Right ventricle myocardium inferior (tissue), 1 donor: ENCODE data around the gene NRAP. TPM values are rescaled to one million over a fixed set of nuclear protein-coding genes. Genes with fewer than 3 reads are reported as not detected.

Source experiments
- ATAC-seq: fragments of 200-7000 bp; cut with Tn5 transposase; one replicate; pipeline ENCODE4 v1.9.1; 2020; ENCODE audit warnings: mild to moderate bottlenecking, moderate library complexity
- DNase-seq: peaks from one replicate; pipeline ENCODE4 v3.0.0; 2021; ENCODE audit errors: missing footprints
- intact Hi-C: fragments of 100-400 bp; cut with DNase I; formaldehyde crosslinking; loops from one replicate; pipeline ENCODE4 v1.11.0; 2022
- long read RNA-seq: library from polyadenylated mRNA; unstranded; transcript quantifications from one replicate; pipeline ENCODE4 v2.0.0, GENCODE V29; 2021
- total RNA-seq: library from RNA; stranded (reverse); fragmentation: NEBNext Ultra II Directional; extraction: Animal tissue kit (Norgen Biotek cat#: 25700); gene quantifications from one replicate; pipeline ENCODE4 v1.2.1, GENCODE V29; 2021
- donor health status: DM: no; HTN: yes; CAD: no; lungs with severe emphysema.

The NRAP gene, protein sequence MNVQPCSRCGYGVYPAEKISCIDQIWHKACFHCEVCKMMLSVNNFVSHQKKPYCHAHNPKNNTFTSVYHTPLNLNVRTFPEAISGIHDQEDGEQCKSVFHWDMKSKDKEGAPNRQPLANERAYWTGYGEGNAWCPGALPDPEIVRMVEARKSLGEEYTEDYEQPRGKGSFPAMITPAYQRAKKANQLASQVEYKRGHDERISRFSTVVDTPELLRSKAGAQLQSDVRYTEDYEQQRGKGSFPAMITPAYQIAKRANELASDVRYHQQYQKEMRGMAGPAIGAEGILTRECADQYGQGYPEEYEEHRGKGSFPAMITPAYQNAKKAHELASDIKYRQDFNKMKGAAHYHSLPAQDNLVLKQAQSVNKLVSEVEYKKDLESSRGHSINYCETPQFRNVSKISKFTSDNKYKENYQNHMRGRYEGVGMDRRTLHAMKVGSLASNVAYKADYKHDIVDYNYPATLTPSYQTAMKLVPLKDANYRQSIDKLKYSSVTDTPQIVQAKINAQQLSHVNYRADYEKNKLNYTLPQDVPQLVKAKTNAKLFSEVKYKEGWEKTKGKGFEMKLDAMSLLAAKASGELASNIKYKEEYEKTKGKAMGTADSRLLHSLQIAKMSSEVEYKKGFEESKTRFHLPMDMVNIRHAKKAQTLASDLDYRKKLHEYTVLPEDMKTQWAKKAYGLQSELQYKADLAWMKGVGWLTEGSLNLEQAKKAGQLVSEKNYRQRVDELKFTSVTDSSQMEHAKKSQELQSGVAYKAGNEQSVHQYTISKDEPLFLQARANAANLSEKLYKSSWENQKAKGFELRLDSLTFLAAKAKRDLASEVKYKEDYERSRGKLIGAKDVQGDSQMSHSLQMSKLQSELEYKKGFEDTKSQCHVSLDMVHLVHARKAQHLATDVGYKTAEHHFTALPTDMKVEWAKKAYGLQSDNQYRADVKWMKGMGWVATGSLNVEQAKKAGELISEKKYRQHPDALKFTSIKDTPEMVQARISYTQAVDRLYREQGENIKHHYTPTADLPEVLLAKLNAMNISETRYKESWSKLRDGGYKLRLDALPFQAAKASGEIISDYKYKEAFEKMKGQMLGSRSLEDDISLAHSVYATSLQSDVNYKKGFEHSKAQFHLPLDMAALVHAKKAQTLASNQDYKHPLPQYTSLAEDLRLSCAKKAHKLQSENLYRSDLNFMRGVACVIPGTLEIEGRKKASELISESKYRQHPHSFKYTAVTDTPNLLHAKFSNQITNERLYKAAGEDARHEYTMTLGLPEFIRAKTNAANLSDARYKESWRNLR (N-terminal part only)
- total RNA-seq: 1,026 TPM
- long read RNA-seq, full-length matches to known transcripts: 68 of 380 reads
- long read RNA-seq, partial matches to known transcripts: 221 of 380 reads
- long read RNA-seq, other reads (novel, unspliced or antisense): 91 of 380 reads

DNA sequence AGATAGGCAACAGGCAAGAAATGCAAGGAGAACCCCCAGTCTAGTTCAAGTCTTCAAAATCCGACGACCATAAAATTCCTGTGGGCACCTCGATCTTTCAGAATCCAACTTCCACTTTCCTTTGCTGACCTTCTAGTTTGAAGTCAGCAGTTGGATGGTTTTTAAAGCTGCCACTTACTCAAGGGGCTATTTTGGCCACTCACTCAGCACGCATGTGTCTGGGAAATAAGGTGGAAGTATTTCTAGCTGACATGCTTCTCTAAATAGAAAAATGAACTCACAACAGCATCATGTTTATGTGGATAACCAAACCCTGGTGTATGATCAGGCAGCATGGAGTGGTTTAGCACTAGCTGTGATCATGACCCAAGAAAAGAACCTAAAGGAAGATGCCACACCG lies at the start of gene NRAP:
TSS of gene NRAP (minus strand) at position 134 of the 400 bp plus-strand sequence. CDS start 159 bp downstream, outside the sequence.
- no peak for DNase-seq
- peak; percentile 56 for ATAC-seq
- intact Hi-C loops: no loop called here

GRCh38 chr10:113713640-113713982 lies 49.8 kb upstream of the NRAP start:
- intact Hi-C loops: loop anchor here (10.0 kb wide), 1 partner anchor 71 kb away; no protein-coding TSS in a partner anchor
- no peak for DNase-seq
- no peak for ATAC-seq

GRCh38 chr10:113712755-113713639 lies 49.2 kb upstream of the NRAP start:
- no peak for ATAC-seq
- no peak for DNase-seq
- intact Hi-C loops: loop anchor here (10.0 kb wide), 1 partner anchor 72 kb away; no protein-coding TSS in a partner anchor

DNA sequence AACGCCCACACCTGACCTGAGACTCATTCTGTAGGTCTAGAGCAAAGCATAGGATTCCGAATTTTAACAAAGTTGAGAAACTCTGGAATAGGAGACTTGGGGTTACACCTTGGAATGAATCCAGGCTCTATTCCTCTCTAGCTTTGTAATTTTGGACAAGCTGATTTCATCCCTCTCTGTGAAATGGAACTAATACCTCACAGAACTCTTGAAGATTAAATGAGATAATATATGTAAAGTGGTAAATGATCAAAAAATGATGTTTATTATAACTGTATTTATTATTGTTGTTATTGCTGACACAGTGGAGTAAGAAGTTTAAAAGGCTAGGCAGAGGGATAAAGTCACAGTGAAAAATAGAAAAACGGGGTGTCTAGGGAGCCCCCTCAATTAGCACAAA lies 48.2 kb upstream of the NRAP start:
- ATAC-seq: no peak
- no peak for DNase-seq
- intact Hi-C loops: loop anchor here (10.0 kb wide), 1 partner anchor 73 kb away; no protein-coding TSS in a partner anchor

DNA sequence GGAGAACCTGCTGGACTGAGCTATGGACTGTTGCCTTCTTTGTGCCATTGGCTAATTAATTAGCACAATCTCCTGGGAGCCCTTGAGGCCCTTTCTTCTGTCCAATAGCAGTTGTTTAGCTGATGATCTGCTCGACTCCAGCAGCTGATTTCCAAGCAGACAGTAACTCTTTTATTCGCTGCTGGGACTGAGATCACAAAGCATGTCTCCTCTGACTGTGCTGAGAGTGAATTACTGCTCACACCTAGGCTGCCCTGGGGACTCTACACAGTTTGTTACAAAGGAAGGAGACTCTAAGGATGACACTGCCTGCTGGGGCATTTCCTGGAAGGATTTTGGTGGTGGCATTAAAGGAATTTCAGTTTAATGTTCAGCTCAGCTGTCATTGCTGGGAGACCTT lies 47.3 kb upstream of the NRAP start:
- ATAC-seq: no peak
- no peak for DNase-seq
- intact Hi-C loops: loop anchor here (10.0 kb wide), 1 partner anchor 74 kb away; no protein-coding TSS in a partner anchor

- intact Hi-C loops: no loop called here
- DNase-seq: no peak
- ATAC-seq: no peak
Measured at GRCh38 chr10:113709221-113709838, 45.5 kb upstream of the NRAP start.

DNA sequence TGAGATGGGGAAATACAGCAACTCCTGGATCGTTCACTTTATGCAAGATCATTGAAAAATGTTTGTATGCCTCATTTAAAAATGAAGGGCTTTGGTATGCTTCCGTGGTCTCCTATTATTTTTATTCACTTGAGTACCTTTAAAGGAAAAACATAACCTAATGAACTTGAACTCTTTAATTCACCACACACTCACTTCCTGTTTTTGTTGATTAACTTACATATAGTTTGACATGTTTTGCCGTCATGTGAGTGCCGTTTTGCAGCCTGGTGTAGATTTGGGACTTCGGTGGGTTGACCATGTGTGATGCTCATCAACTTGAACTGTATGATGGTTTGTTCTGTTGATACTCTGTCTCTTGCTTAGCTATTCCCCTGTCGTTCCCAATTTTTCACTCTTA lies 44.8 kb upstream of the NRAP start:
- intact Hi-C loops: no loop called here
- ATAC-seq (no peak), DNase-seq (no peak)

DNA sequence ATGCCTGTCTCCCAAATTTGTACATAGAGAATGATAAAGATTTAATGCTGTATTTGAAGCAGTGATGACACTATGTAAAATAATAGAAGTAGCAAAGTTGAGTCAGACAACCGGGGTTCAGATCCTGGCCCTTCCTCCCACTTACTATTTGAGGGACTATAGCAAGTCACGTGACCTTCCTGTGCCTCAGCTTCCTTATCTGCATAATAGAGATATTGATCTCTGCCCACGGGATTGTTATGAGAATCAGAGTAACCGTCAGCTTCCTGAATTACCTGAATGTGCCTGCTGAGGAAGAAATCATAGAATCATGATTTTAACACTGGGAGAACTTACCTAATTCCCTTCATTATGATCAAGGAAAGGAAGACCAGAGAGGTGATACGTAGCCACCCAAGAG lies 42.8 kb upstream of the NRAP start:
- DNase-seq: no peak
- intact Hi-C loops: no loop called here
- ATAC-seq: no peak

DNA sequence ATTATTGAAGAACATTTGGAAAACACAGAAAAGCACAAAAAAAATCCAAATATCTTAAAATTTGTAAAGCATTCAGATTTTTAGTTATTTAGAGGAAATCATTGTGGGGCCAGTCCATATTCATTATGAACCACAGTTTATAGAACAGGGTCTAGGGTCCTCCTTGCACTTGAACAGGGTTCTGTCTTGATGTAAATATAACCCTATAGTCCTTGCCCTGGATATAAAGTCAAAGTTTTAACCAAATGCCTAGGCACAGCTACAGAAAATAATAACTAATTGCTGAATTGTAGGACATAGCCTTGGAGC lies 41.5 kb upstream of the NRAP start:
- intact Hi-C loops: loop anchor here (2.0 kb wide), 1 partner anchor 396 kb away; no protein-coding TSS in a partner anchor
- ATAC-seq: no peak
- no peak for DNase-seq

DNA sequence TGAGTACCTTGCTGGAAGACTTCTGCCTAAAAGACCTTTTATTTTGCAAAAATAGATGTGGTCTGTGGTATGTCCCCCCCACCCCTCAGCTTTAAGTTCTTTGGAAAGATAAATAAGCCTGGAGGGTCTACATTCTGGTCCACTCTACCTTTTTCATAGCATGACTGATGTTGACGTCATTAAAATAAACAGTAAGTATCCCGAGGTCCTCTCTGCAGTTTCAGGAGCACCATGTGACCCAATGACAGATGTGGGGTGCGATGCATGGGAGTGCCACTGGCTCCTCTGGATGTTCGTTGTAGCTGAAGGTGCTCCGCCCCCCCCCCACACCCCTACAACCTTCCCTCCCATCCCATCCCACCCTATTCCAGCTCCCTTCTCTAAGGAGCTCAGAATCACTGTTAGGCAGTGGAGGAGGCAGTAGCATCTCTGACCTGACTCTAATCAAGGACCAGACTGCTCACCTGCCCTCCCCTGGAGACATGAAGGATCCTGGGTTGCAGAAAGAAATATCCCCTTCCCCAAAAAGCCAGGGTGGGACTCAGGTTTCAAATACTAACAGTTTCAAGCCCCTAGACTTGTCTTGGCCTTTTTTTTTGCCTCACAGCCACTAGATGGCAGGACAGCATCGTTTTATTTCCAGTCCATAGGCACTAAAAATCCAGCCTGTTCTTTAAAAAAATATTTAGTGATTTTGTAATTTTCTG lies 40.9 kb upstream of the NRAP start:
- intact Hi-C loops: loop anchor here (2.0 kb wide), 1 partner anchor 396 kb away; no protein-coding TSS in a partner anchor
- DNase-seq: no peak
- peak; percentile 54 for ATAC-seq

- ATAC-seq (peak; percentile 46), DNase-seq (no peak)
- intact Hi-C loops: no loop called here
Measured at GRCh38 chr10:113697595-113697994, 33.8 kb upstream of the NRAP start.

DNA sequence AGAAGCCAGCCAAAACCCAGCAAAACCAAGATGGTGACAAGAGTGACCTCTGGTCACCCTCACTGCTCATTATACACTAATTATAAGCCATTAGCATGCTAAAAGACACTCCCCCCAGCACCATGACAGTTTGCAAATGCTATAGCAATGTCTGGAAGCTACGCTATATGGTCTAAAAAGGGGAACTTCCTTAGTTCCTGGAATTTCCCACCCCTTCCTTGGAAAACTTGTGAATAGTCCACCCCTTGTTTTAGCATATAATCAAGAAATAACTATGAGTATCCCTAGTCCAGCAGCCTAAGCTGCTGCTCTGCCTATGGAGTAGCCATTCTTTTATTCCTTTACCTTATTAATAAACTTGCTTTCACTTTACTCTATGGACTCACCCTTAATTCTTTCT lies 31.9 kb upstream of the NRAP start:
- intact Hi-C loops: no loop called here
- ATAC-seq: no peak

DNA sequence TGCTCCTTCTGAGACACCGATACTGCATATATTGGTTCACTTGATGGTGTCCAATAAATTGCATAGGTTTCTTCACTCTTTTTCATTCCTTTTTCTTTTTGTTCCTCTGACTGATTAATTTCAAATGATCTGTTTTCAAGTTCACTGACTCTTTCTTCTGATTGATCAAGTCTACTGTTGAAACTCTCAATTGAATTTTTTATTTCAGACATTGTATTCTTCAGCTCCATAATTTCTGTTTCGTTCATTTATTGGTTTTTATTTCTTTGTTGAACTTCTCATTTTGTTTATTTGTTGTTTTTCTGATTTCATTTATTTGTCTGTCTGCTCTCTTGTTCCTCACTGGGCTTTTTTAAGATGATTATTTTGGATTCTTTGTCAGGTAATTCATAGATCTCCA lies 29.5 kb upstream of the NRAP start:
- DNase-seq (no peak), ATAC-seq (no peak)
- intact Hi-C loops: no loop called here

More for the DNA sequence above, 31.9 kb upstream of the NRAP start:
- no peak for DNase-seq

GRCh38 chr10:113692271-113692670 lies 28.4 kb upstream of the NRAP start:
- intact Hi-C loops: no loop called here
- ATAC-seq: no peak
- DNase-seq: no peak

- intact Hi-C loops: no loop called here
- ATAC-seq: no peak
- no peak for DNase-seq
Measured at GRCh38 chr10:113691381-113691780, 27.5 kb upstream of the NRAP start.

DNA sequence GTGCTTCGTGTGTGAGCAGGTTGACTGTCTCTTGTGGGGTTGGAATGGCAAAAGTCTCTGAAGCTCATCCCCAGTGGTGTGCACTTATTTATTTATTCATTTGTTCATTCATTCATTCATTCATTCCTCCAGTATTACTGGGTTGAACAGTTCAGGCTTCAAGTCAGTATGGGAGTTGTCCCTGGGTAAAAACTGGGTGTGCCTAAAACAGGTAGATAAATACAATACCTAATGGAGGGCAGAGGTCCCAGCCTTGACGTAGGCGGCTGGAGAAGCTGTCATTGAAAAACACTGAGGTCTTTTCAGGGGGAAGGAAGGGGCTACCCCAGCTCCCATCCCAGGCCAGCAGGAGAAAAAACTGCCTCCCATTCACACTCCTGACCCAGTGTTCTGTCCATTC lies 26.9 kb upstream of the NRAP start:
- DNase-seq: no peak
- intact Hi-C loops: no loop called here
- no peak for ATAC-seq

- intact Hi-C loops: no loop called here
- ATAC-seq (no peak), DNase-seq (no peak)
Measured at GRCh38 chr10:113689574-113689973, 25.7 kb upstream of the NRAP start.
